IMR-90 (cell line): Measurements from ENCODE around the gene CFH.

Experiments
- CEBPB ChIP-seq: IDR thresholded peaks from 2 replicates; pipeline ENCODE4 v1.6.1; 2012; ENCODE audit warnings: low read depth, low read length, improper control_type of control experiment
- CHD1 ChIP-seq: IDR thresholded peaks from 2 replicates; pipeline ENCODE4 v1.6.1; 2012; ENCODE audit warnings: low read depth, low read length, improper control_type of control experiment
- CTCF ChIP-seq: conservative IDR thresholded peaks from 2 replicates; pipeline ENCODE4 v1.5.1; 2012; ENCODE audit warnings: mild to moderate bottlenecking, low read depth, low read length, improper control_type of control experiment
- ELK1 ChIP-seq: fragments of 150-350 bp; IDR thresholded peaks from 2 replicates; pipeline ENCODE4 v1.6.1; 2016; ENCODE audit warnings: low read depth, mild to moderate bottlenecking, low read length, moderate library complexity, borderline replicate concordance
- MAFK ChIP-seq: IDR thresholded peaks from 2 replicates; pipeline ENCODE4 v1.6.1; 2012; ENCODE audit warnings: low read depth, low read length, improper control_type of control experiment
- MAZ ChIP-seq: IDR thresholded peaks from 2 replicates; pipeline ENCODE4 v1.6.1; 2012; ENCODE audit warnings: low read depth, mild to moderate bottlenecking, low read length, improper control_type of control experiment, moderate library complexity, borderline replicate concordance
- NFE2L2 ChIP-seq: fragments of 150-350 bp; IDR thresholded peaks from 2 replicates; pipeline ENCODE4 v1.6.1; 2016; ENCODE audit warnings: low read depth, mild to moderate bottlenecking, low read length
- POLR2A ChIP-seq: IDR thresholded peaks from 2 replicates; pipeline ENCODE4 v1.6.1; 2012; ENCODE audit warnings: mild to moderate bottlenecking, low read depth, low read length
- RAD21 ChIP-seq: IDR thresholded peaks from 2 replicates; pipeline ENCODE4 v1.6.1; 2012; ENCODE audit warnings: low read length, improper control_type of control experiment
- RCOR1 ChIP-seq: IDR thresholded peaks from 2 replicates; pipeline ENCODE4 v1.6.1; 2012; ENCODE audit warnings: mild to moderate bottlenecking, low read length, improper control_type of control experiment; ENCODE audit not compliant: insufficient replicate concordance
- RFX5 ChIP-seq: IDR thresholded peaks from 2 replicates; pipeline ENCODE4 v1.8.0; 2012; ENCODE audit warnings: low read depth, mild to moderate bottlenecking, low read length, moderate library complexity
- SMC3 ChIP-seq: fragments of 150-350 bp; IDR thresholded peaks from 2 replicates; pipeline ENCODE4 v1.6.1; 2016; ENCODE audit warnings: low read depth, mild to moderate bottlenecking, antibody characterized with exemption, low read length, moderate library complexity
- USF2 ChIP-seq: fragments of 150-350 bp; IDR thresholded peaks from 2 replicates; pipeline ENCODE4 v1.6.1; 2017; ENCODE audit warnings: mild to moderate bottlenecking, antibody characterized with exemption, low read length, low read depth

DNA sequence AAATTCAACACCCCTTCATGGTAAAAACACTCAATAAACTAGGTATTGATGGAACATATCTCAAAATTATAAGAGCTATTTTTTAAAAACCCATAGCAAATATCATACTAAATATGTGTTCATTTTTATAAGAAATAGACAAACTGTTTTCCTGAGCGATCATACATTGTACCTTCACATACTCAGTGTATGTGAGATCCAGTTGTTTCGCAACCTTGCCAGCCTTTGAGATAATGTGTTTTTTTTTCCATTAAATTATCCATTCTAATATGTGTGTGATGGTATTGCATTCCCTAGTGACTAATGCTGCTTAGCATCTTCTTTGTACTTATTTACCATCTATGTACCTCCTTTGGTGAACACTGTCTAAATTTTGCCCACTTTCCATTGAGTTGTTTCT, 47.1 kb downstream of the CFH start:
- TF ChIP-seq POLR2A (no peak), CTCF (no peak), CEBPB (peak; percentile 72), RCOR1 (no peak), RAD21 (no peak), MAFK (no peak), NFE2L2 (no peak), MAZ (no peak), ELK1 (no peak), SMC3 (no peak), USF2 (no peak), RFX5 (no peak), CHD1 (no peak)
